ENCODE data around the gene C2orf49.

Gene C2orf49

DNA sequence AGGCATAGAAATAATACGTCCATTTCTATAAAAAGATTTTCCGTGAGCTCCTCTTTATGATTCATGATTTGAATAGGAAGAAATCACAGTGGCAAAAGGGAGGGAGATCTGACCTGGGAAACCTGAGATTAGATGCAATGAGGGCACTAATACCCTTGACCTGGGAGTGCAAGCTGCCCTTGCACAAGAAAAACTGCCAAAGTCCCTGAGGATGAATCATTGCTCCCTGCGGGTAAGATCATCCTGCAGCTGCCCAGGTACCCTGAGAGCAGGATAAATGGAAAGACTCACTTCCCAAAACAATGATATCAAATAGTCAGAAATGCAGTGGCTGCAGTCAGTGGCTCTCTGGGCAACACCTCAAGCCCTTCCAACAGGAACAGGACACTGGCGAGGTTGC is 49.9 kb downstream of the C2orf49 start:
- peaks cover 35% of the 10 kb centered on the region for H3K4me1 ChIP-seq (ENCODE audit: control insufficient read depth, insufficient read depth, low read length)
- H3K4me3 ChIP-seq (ENCODE audit: low read length): no peak overlapping the region
- peaks cover 54% of the 10 kb centered on the region for H3K36me3 ChIP-seq (ENCODE audit: control insufficient read depth, insufficient read depth, low read length, severe bottlenecking)
- H3K9ac ChIP-seq (ENCODE audit: low read length): no peak overlapping the region
- no peak for DNase-seq (ENCODE audit: low read depth)
- H3K9me3 ChIP-seq (ENCODE audit: control insufficient read depth, low read length): no peaks in the 10 kb centered on the region
- H3K27me3 ChIP-seq (replicated peaks; ENCODE audit: control insufficient read depth, insufficient read depth, low read length): no peaks in the 10 kb centered on the region

DNA sequence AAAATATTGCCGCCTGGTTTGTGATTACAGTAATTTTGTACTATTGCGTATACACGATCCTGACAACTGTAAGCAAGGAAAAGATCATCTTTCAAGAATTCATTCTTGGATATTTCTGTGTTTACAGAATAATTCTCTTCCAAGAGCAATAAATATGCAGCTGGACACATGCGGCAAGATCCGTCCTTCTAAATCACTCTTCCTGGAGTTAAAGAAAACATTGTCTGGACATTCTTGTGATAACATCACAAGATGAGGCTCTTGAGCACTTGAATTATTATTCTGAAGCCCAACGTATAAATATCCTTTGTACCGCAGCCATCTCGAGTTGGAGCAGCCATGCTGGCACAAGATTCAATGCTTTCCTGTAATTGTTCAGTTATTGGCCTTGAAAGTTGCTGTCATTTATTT is 51.6 kb downstream of the C2orf49 start:
- peak; percentile 93 for DNase-seq (ENCODE audit: low read depth)
- peaks cover 47% of the 10 kb centered on the region for H3K4me1 ChIP-seq (ENCODE audit: control insufficient read depth, insufficient read depth, low read length)
- H3K9ac ChIP-seq (ENCODE audit: low read length): peak overlapping the region; percentile 77
- H3K9me3 ChIP-seq (ENCODE audit: control insufficient read depth, low read length): no peaks in the 10 kb centered on the region
- no peaks in the 10 kb centered on the region for H3K27me3 ChIP-seq (replicated peaks; ENCODE audit: control insufficient read depth, insufficient read depth, low read length)
- H3K4me3 ChIP-seq (ENCODE audit: low read length): no peak overlapping the region
- H3K36me3 ChIP-seq (ENCODE audit: control insufficient read depth, insufficient read depth, low read length, severe bottlenecking): peaks cover 48% of the 10 kb centered on the region

DNA sequence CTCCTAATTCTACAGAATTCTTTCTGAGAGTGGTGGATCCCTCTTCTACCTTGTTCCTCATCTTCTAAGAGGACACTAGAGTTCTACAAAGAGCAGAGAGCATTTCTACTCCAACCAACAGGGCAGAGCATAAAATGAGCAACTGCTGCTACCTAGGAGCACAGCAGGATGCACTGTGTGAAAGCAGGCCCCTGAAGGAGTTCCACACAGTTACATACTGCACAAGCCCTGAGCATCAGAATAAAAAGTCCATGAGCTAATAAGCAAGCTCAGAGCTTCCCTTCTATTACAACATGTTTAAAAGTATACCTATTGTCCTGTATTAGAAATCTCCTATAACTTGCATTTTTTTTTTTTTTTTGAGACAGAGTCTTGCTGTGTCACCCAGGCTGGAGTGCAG is 53.1 kb downstream of the C2orf49 start:
- H3K36me3 ChIP-seq (ENCODE audit: control insufficient read depth, insufficient read depth, low read length, severe bottlenecking): peaks cover 38% of the 10 kb centered on the region
- no peak overlapping the region for H3K9ac ChIP-seq (ENCODE audit: low read length)
- DNase-seq (ENCODE audit: low read depth): no peak

DNA sequence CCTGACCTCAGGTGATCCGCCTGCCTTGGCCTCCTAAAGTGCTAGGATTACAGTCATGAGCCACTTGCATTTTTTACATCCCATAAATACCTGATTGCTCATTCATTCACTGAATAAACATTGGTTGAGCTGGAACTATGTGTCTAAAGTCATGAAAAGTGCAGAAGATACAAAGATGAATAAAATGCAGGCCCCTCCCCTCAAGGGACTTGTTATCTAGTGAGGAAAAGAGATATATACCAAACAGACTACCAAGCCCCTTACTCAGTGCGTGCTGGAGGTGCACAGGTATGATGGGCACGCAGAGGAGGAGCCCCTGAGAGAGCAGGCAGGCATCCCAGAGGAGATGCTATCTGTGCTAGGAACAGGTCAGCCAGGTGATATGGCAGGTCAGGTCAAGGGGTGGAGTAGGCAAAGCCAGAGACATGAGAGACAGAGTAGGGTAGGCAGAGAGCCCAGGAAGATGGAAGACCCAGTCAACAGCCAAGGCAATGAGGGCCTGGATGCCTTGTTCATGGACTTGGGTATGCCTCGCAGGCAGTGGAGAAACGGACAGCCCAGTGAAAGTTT is 53.8 kb downstream of the C2orf49 start:
- Histone ChIP-seq H3K4me3 (ENCODE audit: low read length) (no peak overlapping the region), H3K9ac (ENCODE audit: low read length) (peak overlapping the region; percentile 35), H3K4me1 (ENCODE audit: control insufficient read depth, insufficient read depth, low read length) (peaks cover 62% of the 10 kb centered on the region), H3K36me3 (ENCODE audit: control insufficient read depth, insufficient read depth, low read length, severe bottlenecking) (peaks cover 34% of the 10 kb centered on the region), H3K9me3 (ENCODE audit: control insufficient read depth, low read length) (no peaks in the 10 kb centered on the region), H3K27me3 (replicated peaks; ENCODE audit: control insufficient read depth, insufficient read depth, low read length) (no peaks in the 10 kb centered on the region)
- DNase-seq (ENCODE audit: low read depth): no peak

More for the DNA sequence above, 53.1 kb downstream of the C2orf49 start:
- peaks cover 55% of the 10 kb centered on the region for H3K4me1 ChIP-seq (ENCODE audit: control insufficient read depth, insufficient read depth, low read length)
- no peaks in the 10 kb centered on the region for H3K27me3 ChIP-seq (replicated peaks; ENCODE audit: control insufficient read depth, insufficient read depth, low read length)
- no peaks in the 10 kb centered on the region for H3K9me3 ChIP-seq (ENCODE audit: control insufficient read depth, low read length)
- H3K4me3 ChIP-seq (ENCODE audit: low read length): no peak overlapping the region

DNA sequence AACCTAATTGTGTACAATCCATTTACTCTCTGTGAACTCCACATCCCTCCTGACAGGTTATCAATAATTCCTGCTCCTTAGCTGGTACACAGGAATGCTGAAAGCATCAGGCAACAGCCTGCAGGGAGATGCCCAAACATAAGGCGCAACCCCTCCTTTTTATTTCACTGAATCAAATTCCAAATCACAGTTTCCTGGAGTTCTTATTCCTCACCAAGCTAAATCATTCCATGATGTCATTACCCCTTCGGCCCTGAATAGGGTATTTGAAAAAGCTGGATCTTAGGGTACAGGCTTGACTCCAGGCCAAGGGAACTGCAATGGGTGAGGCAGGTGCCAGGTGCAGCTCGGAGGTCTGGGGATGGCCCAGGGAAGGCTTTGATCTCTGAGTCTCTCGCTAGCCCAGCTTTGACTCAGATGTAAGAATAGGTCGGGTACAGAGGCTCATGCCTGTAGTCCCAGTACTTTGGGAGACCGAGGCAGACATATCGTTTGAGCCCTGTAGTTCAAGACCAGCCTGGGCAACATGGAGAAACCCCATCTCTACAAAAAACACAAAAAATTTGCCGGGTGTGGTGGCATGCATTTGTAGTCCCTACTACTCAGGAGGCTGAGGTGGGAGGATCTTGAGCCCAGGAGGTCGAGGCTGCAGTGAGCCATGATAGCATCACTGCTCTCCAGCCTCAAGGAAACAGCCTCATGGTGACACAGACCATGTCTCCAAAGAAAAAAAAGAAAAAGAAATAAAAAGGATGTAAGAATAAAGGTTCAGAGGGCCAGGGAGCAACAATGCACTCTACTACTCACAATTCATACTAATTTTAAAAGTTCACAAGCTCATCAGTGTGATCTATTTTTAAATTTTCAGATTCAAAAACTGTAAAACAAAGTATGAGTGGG is 54.7 kb downstream of the C2orf49 start:
- H3K36me3 ChIP-seq (ENCODE audit: control insufficient read depth, insufficient read depth, low read length, severe bottlenecking): peaks cover 32% of the 10 kb centered on the region
- H3K27me3 ChIP-seq (replicated peaks; ENCODE audit: control insufficient read depth, insufficient read depth, low read length): no peaks in the 10 kb centered on the region
- no peak for DNase-seq (ENCODE audit: low read depth)

DNA sequence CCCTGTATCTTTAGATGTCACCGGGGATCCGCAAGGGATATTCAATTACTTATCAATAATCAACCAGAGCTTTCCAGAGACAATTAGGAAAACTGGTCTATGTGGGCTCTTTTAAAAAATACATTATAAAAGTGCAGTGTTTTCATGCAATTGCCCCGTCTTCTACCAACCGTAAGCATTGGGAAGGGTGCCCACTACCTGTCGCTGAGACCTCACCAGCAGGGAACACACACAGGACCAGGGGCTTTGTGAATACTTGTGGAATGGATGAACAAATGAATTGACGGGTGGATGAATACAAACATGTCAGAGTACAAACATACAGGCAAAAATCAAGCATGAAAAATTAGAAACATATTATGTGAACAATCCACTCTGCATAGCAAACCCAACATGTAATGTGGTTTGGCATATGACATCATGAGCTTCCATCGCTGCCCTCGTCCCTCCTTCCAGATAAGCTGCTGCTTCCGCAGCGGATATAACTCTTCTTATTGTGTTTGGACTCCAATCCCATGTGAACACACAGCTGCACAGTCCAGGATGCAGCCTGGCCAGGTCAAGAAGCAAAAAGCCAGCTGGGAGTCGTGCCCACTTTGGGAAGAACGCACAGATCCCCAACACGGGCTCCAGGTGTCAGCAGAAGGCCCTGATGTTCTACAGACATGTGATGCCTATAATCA is 56.2 kb downstream of the C2orf49 start:
- Histone ChIP-seq H3K4me3 (ENCODE audit: low read length) (peak overlapping the region; percentile 39), H3K4me1 (ENCODE audit: control insufficient read depth, insufficient read depth, low read length) (peaks cover 61% of the 10 kb centered on the region), H3K36me3 (ENCODE audit: control insufficient read depth, insufficient read depth, low read length, severe bottlenecking) (peaks cover 27% of the 10 kb centered on the region), H3K9ac (ENCODE audit: low read length) (peak overlapping the region; percentile 18), H3K27me3 (replicated peaks; ENCODE audit: control insufficient read depth, insufficient read depth, low read length) (no peaks in the 10 kb centered on the region), H3K9me3 (ENCODE audit: control insufficient read depth, low read length) (no peaks in the 10 kb centered on the region)
- DNase-seq (ENCODE audit: low read depth): peak; percentile 84

More for the DNA sequence above, 54.7 kb downstream of the C2orf49 start:
- Histone ChIP-seq H3K9me3 (ENCODE audit: control insufficient read depth, low read length) (no peaks in the 10 kb centered on the region), H3K9ac (ENCODE audit: low read length) (peak overlapping the region; percentile 35), H3K4me3 (ENCODE audit: low read length) (no peak overlapping the region), H3K4me1 (ENCODE audit: control insufficient read depth, insufficient read depth, low read length) (peaks cover 64% of the 10 kb centered on the region)

DNA sequence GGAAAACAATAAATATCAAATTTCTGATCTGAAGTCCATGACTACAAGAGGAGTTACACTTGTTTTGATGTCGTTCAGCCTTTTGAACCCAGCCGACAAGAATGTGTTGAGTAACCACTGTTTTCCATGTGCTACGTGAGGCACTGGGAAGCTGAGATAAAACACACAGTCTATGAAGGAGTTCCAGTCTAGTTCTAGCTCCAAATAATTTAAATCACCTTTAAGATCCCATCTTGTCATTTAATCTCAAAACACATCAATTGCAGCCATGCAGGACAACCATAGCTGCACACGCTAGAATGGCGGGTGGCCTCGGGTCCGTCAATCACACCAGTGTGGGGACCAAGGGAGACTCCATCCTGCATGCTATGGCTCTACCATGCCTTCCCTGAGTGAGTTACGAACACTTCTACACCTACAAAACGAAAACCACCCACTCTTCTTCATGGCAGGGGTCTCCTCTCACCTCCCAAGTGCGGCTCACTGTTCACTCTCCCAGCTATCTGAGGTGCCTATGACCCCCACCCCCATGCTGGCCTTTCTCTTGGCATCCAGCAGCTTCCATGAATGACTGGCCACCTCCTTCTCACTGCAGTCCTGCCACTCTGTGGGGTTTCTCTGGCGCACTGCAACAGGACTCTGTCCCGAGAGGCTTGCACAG is 57.7 kb downstream of the C2orf49 start:
- Histone ChIP-seq H3K9me3 (ENCODE audit: control insufficient read depth, low read length) (no peaks in the 10 kb centered on the region), H3K27me3 (replicated peaks; ENCODE audit: control insufficient read depth, insufficient read depth, low read length) (no peaks in the 10 kb centered on the region), H3K36me3 (ENCODE audit: control insufficient read depth, insufficient read depth, low read length, severe bottlenecking) (peaks cover 24% of the 10 kb centered on the region), H3K4me1 (ENCODE audit: control insufficient read depth, insufficient read depth, low read length) (peaks cover 50% of the 10 kb centered on the region), H3K4me3 (ENCODE audit: low read length) (peak overlapping the region; percentile 96), H3K9ac (ENCODE audit: low read length) (peak overlapping the region; percentile 98)
- DNase-seq (ENCODE audit: low read depth): peak; percentile 66

DNA sequence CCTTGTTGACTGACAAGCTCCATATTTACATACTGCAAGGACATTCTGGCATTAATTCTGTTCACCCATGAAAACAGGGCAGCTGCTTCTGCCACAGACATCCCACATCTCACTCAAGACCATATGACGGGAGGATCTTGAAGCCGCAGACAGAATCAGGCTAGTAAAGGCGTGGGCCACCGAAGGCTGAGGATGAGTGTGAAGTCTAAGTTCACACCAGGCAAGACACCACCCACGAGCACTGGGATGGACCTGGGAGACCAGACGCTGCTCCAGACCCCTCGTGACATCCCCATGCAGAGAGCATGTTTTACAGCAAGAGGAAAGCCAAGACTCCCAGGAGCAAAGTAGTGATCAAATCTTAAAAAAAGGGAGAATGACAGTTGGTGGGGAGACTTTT is 58.4 kb downstream of the C2orf49 start:
- Histone ChIP-seq H3K9ac (ENCODE audit: low read length) (peak overlapping the region; percentile 98), H3K4me1 (ENCODE audit: control insufficient read depth, insufficient read depth, low read length) (peaks cover 50% of the 10 kb centered on the region), H3K27me3 (replicated peaks; ENCODE audit: control insufficient read depth, insufficient read depth, low read length) (no peaks in the 10 kb centered on the region), H3K4me3 (ENCODE audit: low read length) (peak overlapping the region; percentile 96), H3K9me3 (ENCODE audit: control insufficient read depth, low read length) (no peaks in the 10 kb centered on the region), H3K36me3 (ENCODE audit: control insufficient read depth, insufficient read depth, low read length, severe bottlenecking) (peaks cover 24% of the 10 kb centered on the region)
- no peak for DNase-seq (ENCODE audit: low read depth)

DNA sequence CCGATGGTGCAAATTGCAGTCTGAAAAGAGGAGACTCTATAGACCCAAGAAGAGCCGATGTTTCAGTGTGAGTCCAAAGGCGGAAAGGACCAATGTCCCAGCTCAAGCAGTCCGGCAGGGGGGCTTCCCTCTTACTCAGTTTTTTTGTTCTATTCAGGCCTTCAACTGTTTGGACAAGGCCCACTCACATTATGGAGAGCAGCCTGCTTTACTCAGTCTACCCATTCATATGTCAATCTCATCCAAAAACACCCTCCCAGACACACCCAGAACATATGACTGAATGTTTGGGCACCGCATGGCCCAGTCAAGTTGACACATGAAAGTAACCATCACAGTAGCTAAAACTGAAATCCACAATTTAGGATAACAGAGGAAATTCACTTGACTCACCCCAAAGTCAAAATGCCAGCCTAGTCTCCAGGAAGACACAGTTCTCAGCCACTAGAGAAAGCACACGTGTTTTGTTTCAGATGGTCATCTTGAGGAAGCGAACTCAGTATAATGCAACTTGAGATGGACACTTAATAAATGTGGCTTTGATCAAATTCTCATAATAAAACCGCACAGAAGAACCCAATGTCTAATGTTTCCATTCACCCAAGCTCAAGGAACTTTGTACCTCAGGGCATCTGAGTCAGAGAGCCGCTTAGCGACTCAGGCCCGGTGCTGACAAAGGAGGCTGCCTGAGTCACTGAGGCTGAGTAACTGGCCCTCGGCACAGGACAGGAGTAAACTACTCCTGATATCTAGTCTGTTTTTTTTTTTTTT is 59.1 kb downstream of the C2orf49 start:
- no peaks in the 10 kb centered on the region for H3K27me3 ChIP-seq (replicated peaks; ENCODE audit: control insufficient read depth, insufficient read depth, low read length)
- H3K36me3 ChIP-seq (ENCODE audit: control insufficient read depth, insufficient read depth, low read length, severe bottlenecking): peaks cover 20% of the 10 kb centered on the region
- H3K9ac ChIP-seq (ENCODE audit: low read length): peak overlapping the region; percentile 98
- H3K9me3 ChIP-seq (ENCODE audit: control insufficient read depth, low read length): no peaks in the 10 kb centered on the region
- H3K4me1 ChIP-seq (ENCODE audit: control insufficient read depth, insufficient read depth, low read length): peaks cover 45% of the 10 kb centered on the region
- peak overlapping the region; percentile 96 for H3K4me3 ChIP-seq (ENCODE audit: low read length)
- peak; percentile 97 for DNase-seq (ENCODE audit: low read depth)

DNA sequence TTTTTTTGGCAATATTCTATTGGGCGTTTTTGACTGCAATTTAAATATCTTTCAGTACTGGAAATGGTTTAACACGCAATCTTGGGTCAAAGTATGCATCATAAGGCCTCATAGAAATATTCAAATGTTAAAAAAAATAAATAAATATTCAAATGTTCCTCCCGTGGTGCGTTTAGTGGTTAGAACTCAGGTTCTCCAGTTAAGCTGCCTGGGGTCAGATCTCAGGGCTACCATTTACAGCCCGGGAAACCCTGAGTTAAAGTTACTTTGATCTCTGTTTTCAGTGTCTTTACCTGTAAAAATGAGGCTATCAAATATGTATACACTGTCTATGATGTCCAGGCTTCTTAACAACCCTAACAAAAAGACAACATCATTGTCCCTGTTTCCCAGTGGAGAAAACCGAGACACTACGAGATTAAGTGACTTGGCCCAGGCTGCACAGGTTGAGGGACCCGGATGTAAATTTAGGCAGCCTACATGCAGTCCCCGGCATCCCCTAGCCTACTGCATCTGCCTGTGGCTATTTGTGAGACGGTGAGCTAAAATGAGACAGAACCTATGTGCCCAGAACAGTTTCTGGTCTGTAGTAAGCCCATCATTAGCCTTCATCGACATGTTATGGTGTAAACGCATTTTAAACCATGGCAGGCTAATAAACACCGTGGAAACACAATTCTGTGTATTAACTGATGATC is 59.8 kb downstream of the C2orf49 start:
- H3K9me3 ChIP-seq (ENCODE audit: control insufficient read depth, low read length): no peaks in the 10 kb centered on the region
- DNase-seq (ENCODE audit: low read depth): peak; percentile 56
- no peaks in the 10 kb centered on the region for H3K27me3 ChIP-seq (replicated peaks; ENCODE audit: control insufficient read depth, insufficient read depth, low read length)
- H3K4me1 ChIP-seq (ENCODE audit: control insufficient read depth, insufficient read depth, low read length): peaks cover 38% of the 10 kb centered on the region
- peaks cover 20% of the 10 kb centered on the region for H3K36me3 ChIP-seq (ENCODE audit: control insufficient read depth, insufficient read depth, low read length, severe bottlenecking)
- peak overlapping the region; percentile 96 for H3K4me3 ChIP-seq (ENCODE audit: low read length)
- H3K9ac ChIP-seq (ENCODE audit: low read length): peak overlapping the region; percentile 98

Measured in adipocyte (in vitro differentiated cells).